Esophagus muscularis mucosa (tissue), 4 donors: ENCODE results near the gene ATP9A.

Experiments used
- CTCF ChIP-seq, 3 experiments: fragments of 200-600 bp in 2 of 3; fragments of 450-650 bp in 1 of 3; sonication (generic) in 2 of 3; IDR thresholded peaks; one replicate each; pipeline ENCODE4 v1.5.1; 2017 to 2019; ENCODE audit warnings: antibody characterized with exemption in 3 of 3, mild to moderate bottlenecking in 2 of 3, moderate library complexity in 1 of 3
- EP300 ChIP-seq: sonication (generic); formaldehyde crosslinking; IDR thresholded peaks from one replicate; pipeline ENCODE4 v1.6.1; 2017; ENCODE audit warnings: antibody characterized with exemption
- POLR2A ChIP-seq: fragments of 450-650 bp; IDR thresholded peaks from one replicate; pipeline ENCODE4 v1.6.1; 2017; ENCODE audit warnings: antibody characterized with exemption, moderate library complexity, mild to moderate bottlenecking, low read depth

DNA sequence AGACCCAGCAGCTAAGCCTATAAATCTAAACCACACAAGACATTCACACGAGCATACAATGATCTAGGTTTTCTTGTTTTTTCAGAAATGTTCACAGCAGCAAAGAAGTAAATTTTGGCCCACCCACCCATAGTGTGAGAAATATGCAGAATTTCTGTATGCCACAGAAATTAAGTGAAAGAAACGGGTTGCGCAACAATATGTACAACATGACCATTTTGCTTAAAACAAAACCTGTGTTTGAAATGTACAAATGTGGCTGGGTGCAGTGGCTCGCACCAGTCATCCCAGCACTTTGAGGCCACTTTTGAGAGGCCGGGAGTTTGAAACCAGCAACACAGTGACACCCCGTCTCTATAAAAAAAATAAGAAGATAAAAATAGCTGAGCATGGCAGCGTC lies 24.8 kb upstream of the ATP9A start:
- TF ChIP-seq CTCF (IDR thresholded peaks at IDR 0.05): no peak
- TF ChIP-seq POLR2A: no peak
- TF ChIP-seq EP300: no peak
